IgD-negative memory B cell (primary cell): ENCODE measurements around the gene KCNIP4. TPM values are rescaled to one million over a fixed set of nuclear protein-coding genes. Genes with fewer than 3 reads are reported as not detected.

ENCODE experiments used
- H3K27ac Mint-ChIP-seq, 3 donors: one replicate each; pipeline ENCODE4 v1.8.0; 2020 to 2022; ENCODE audit warnings: mild to moderate bottlenecking in 3 of 3, mixed read lengths in 3 of 3, moderate library complexity in 1 of 3
- H3K27me3 Mint-ChIP-seq: one replicate; pipeline ENCODE4 v1.8.0; 2021; ENCODE audit warnings: mixed read lengths
- H3K36me3 Mint-ChIP-seq: one replicate; pipeline ENCODE4 v1.8.0; 2020; ENCODE audit warnings: mild to moderate bottlenecking, mixed read lengths
- H3K4me1 Mint-ChIP-seq, 3 donors: one replicate each; pipeline ENCODE4 v1.8.0; 2020 to 2022; ENCODE audit warnings: mixed read lengths in 3 of 3, mild to moderate bottlenecking in 1 of 3
- H3K4me3 Mint-ChIP-seq, 4 donors: one replicate each; pipeline ENCODE4 v1.8.0; 2020 to 2022; ENCODE audit warnings: mild to moderate bottlenecking in 4 of 4, mixed read lengths in 4 of 4, moderate library complexity in 3 of 4
- H3K9me3 Mint-ChIP-seq, 3 donors: one replicate each; pipeline ENCODE4 v1.8.0; 2020 to 2021; ENCODE audit warnings: mixed read lengths in 3 of 3, mild to moderate bottlenecking in 1 of 3
- polyA plus RNA-seq: library from polyadenylated mRNA; unstranded; fragments of 300-500 nt; fragmentation: Illumina TruSeq; gene quantifications from one replicate; pipeline ENCODE4 v1.2.3, GENCODE V29; 2021

Gene KCNIP4
- polyA plus RNA-seq, 1 donor from 2014 or later = 0.10 TPM

- peaks cover 1 to 19% (median 2%) of the 10 kb centered on the region in 3 donors for H3K9me3 Mint-ChIP-seq
- H3K27me3 Mint-ChIP-seq = no peaks in the 10 kb centered on the region
- H3K4me1 Mint-ChIP-seq = peaks cover 0 to 1% (median 0%) of the 10 kb centered on the region in 3 donors
- no peak overlapping the region for H3K4me3 Mint-ChIP-seq
- no peaks in the 10 kb centered on the region for H3K36me3 Mint-ChIP-seq
- H3K27ac Mint-ChIP-seq = no peak overlapping the region
Observed at GRCh38 chr4:21885770-21886169, 62.8 kb downstream of the KCNIP4 start.

- H3K4me3 Mint-ChIP-seq = no peak overlapping the region
- peaks cover 1 to 19% (median 2%) of the 10 kb centered on the region in 3 donors for H3K9me3 Mint-ChIP-seq
- H3K27me3 Mint-ChIP-seq = no peaks in the 10 kb centered on the region
- peaks cover 0 to 1% (median 0%) of the 10 kb centered on the region in 3 donors for H3K4me1 Mint-ChIP-seq
- peak overlapping the region in 1 of 3 donors; percentile 4 for H3K27ac Mint-ChIP-seq
- no peaks in the 10 kb centered on the region for H3K36me3 Mint-ChIP-seq
Observed at GRCh38 chr4:21885241-21885640, 63.3 kb downstream of the KCNIP4 start.

GRCh38 chr4:21884615-21885014, 64.0 kb downstream of the KCNIP4 start:
- Mint-ChIP-seq H3K4me3 (no peak overlapping the region), H3K9me3 (peaks cover 1 to 19% (median 2%) of the 10 kb centered on the region in 3 donors), H3K4me1 (peaks cover 0 to 1% (median 0%) of the 10 kb centered on the region in 3 donors), H3K27ac (no peak overlapping the region), H3K27me3 (no peaks in the 10 kb centered on the region), H3K36me3 (no peaks in the 10 kb centered on the region)

- no peak overlapping the region for H3K4me3 Mint-ChIP-seq
- H3K9me3 Mint-ChIP-seq = peaks cover 1 to 14% (median 5%) of the 10 kb centered on the region in 3 donors
- no peaks in the 10 kb centered on the region for H3K27me3 Mint-ChIP-seq
- H3K4me1 Mint-ChIP-seq = no peaks in the 10 kb centered on the region
- no peaks in the 10 kb centered on the region for H3K36me3 Mint-ChIP-seq
- H3K27ac Mint-ChIP-seq = no peak overlapping the region
Observed at GRCh38 chr4:21882051-21882839, 66.3 kb downstream of the KCNIP4 start.

- Mint-ChIP-seq H3K27ac (no peak overlapping the region), H3K27me3 (no peaks in the 10 kb centered on the region), H3K9me3 (peaks cover 0 to 8% (median 3%) of the 10 kb centered on the region in 3 donors), H3K4me3 (no peak overlapping the region), H3K4me1 (no peaks in the 10 kb centered on the region), H3K36me3 (no peaks in the 10 kb centered on the region)
Observed at GRCh38 chr4:21879187-21879586, 69.4 kb downstream of the KCNIP4 start.

GRCh38 chr4:21876711-21877110, 71.9 kb downstream of the KCNIP4 start:
- Mint-ChIP-seq H3K4me3 (no peak overlapping the region), H3K4me1 (no peaks in the 10 kb centered on the region), H3K27me3 (no peaks in the 10 kb centered on the region), H3K27ac (no peak overlapping the region), H3K36me3 (no peaks in the 10 kb centered on the region), H3K9me3 (peaks cover 0 to 3% (median under 1%) of the 10 kb centered on the region in 3 donors)

GRCh38 chr4:21873145-21873544, 75.4 kb downstream of the KCNIP4 start:
- H3K27ac Mint-ChIP-seq = no peak overlapping the region
- H3K4me3 Mint-ChIP-seq = no peak overlapping the region
- H3K4me1 Mint-ChIP-seq = no peaks in the 10 kb centered on the region
- peaks cover 0 to 5% (median 0%) of the 10 kb centered on the region in 3 donors for H3K9me3 Mint-ChIP-seq
- H3K27me3 Mint-ChIP-seq = no peaks in the 10 kb centered on the region
- no peaks in the 10 kb centered on the region for H3K36me3 Mint-ChIP-seq

GRCh38 chr4:21872101-21872500, 76.5 kb downstream of the KCNIP4 start:
- no peaks in the 10 kb centered on the region for H3K27me3 Mint-ChIP-seq

GRCh38 chr4:21869978-21870745, 78.4 kb downstream of the KCNIP4 start:
- H3K4me3 Mint-ChIP-seq = no peak overlapping the region
- H3K27me3 Mint-ChIP-seq = no peaks in the 10 kb centered on the region
- no peaks in the 10 kb centered on the region for H3K36me3 Mint-ChIP-seq
- H3K9me3 Mint-ChIP-seq = peaks cover under 1 to 2% (median 1%) of the 10 kb centered on the region in 3 donors
- no peaks in the 10 kb centered on the region for H3K4me1 Mint-ChIP-seq
- H3K27ac Mint-ChIP-seq = no peak overlapping the region

More at GRCh38 chr4:21872101-21872500, 76.5 kb downstream of the KCNIP4 start:
- H3K27ac Mint-ChIP-seq = no peak overlapping the region
- peak overlapping the region in 1 of 4 donors; percentile 68 for H3K4me3 Mint-ChIP-seq
- no peaks in the 10 kb centered on the region for H3K4me1 Mint-ChIP-seq
- no peaks in the 10 kb centered on the region for H3K36me3 Mint-ChIP-seq
- peaks cover 0 to 2% (median 0%) of the 10 kb centered on the region in 3 donors for H3K9me3 Mint-ChIP-seq

- Mint-ChIP-seq H3K27me3 (no peaks in the 10 kb centered on the region), H3K36me3 (no peaks in the 10 kb centered on the region), H3K4me3 (no peak overlapping the region), H3K27ac (no peak overlapping the region), H3K9me3 (peaks cover 3 to 11% (median 4%) of the 10 kb centered on the region in 3 donors), H3K4me1 (no peaks in the 10 kb centered on the region)
Observed at GRCh38 chr4:21864686-21865085, 83.9 kb downstream of the KCNIP4 start.

GRCh38 chr4:21862917-21863316, 85.7 kb downstream of the KCNIP4 start:
- Mint-ChIP-seq H3K4me1 (no peaks in the 10 kb centered on the region), H3K27me3 (no peaks in the 10 kb centered on the region), H3K27ac (no peak overlapping the region), H3K9me3 (peaks cover 3 to 11% (median 3%) of the 10 kb centered on the region in 3 donors), H3K36me3 (no peaks in the 10 kb centered on the region), H3K4me3 (no peak overlapping the region)

- no peaks in the 10 kb centered on the region for H3K27me3 Mint-ChIP-seq
- H3K9me3 Mint-ChIP-seq = peaks cover 2 to 9% (median 3%) of the 10 kb centered on the region in 3 donors
- no peak overlapping the region for H3K27ac Mint-ChIP-seq
- no peak overlapping the region for H3K4me3 Mint-ChIP-seq
- H3K4me1 Mint-ChIP-seq = no peaks in the 10 kb centered on the region
- H3K36me3 Mint-ChIP-seq = no peaks in the 10 kb centered on the region
Observed at GRCh38 chr4:21858971-21859370, 89.6 kb downstream of the KCNIP4 start.

GRCh38 chr4:21856754-21857153, 91.8 kb downstream of the KCNIP4 start:
- Mint-ChIP-seq H3K9me3 (peaks cover 0 to 9% (median 2%) of the 10 kb centered on the region in 3 donors), H3K36me3 (no peaks in the 10 kb centered on the region), H3K4me1 (no peaks in the 10 kb centered on the region), H3K27ac (no peak overlapping the region), H3K27me3 (no peaks in the 10 kb centered on the region), H3K4me3 (no peak overlapping the region)

GRCh38 chr4:21856301-21856700, 92.3 kb downstream of the KCNIP4 start:
- no peak overlapping the region for H3K27ac Mint-ChIP-seq
- H3K4me1 Mint-ChIP-seq = no peaks in the 10 kb centered on the region
- H3K27me3 Mint-ChIP-seq = no peaks in the 10 kb centered on the region
- H3K36me3 Mint-ChIP-seq = no peaks in the 10 kb centered on the region
- H3K9me3 Mint-ChIP-seq = peaks cover 0 to 8% (median 0%) of the 10 kb centered on the region in 3 donors
- H3K4me3 Mint-ChIP-seq = no peak overlapping the region

- H3K36me3 Mint-ChIP-seq = no peaks in the 10 kb centered on the region
- no peaks in the 10 kb centered on the region for H3K4me1 Mint-ChIP-seq
- H3K9me3 Mint-ChIP-seq = peaks cover 1 to 12% (median 6%) of the 10 kb centered on the region in 3 donors
- no peaks in the 10 kb centered on the region for H3K27me3 Mint-ChIP-seq
- no peak overlapping the region for H3K27ac Mint-ChIP-seq
- H3K4me3 Mint-ChIP-seq = no peak overlapping the region
Observed at GRCh38 chr4:21849077-21849476, 99.5 kb downstream of the KCNIP4 start.
